ENCODE results near the gene GRK2. TPM values are rescaled to one million over a fixed set of nuclear protein-coding genes. Genes with fewer than 3 reads are reported as not detected.
A peak's percentile ranks its signal among the peaks of the same experiment; 100 is the strongest.

GRK2 gene
- total RNA-seq, 4 donors from 2014 or later, result 44.0 to 76.9 (median 64.8) TPM

GRCh38 chr11:67271541-67272284, 5.4 kb downstream of the GRK2 start:
- Histone ChIP-seq H3K4me1 (peaks cover 7 to 99% (median 95%) of the 10 kb centered on the region in 3 donors), H3K36me3 (peaks cover 0 to 16% of the 10 kb centered on the region in 2 donors), H3K27ac (peak overlapping the region in 3 of 4 donors; percentile 66 to 92 (median 88)), H3K9me3 (no peaks in the 10 kb centered on the region), H3K4me3 (no peak overlapping the region), H3K27me3 (no peaks in the 10 kb centered on the region)
- 52% methylated on average over 8 of the region's 19 CpGs; no CpG with 5 or more reads in 1 of the 2 donors for WGBS, 2 donors (ENCODE audit: low coverage in 1 of 2)
- TF ChIP-seq EP300 (IDR thresholded peaks at IDR 0.05), result no peak
- TF ChIP-seq POLR2AphosphoS5 (IDR thresholded peaks at IDR 0.05), result no peak
- no peak for TF ChIP-seq CTCF (IDR thresholded peaks at IDR 0.05)
- TF ChIP-seq POLR2A (IDR thresholded peaks at IDR 0.05), result no peak
- no peak for ATAC-seq

- H3K4me3 ChIP-seq, result no peak overlapping the region
- H3K27ac ChIP-seq, result peak overlapping the region in 3 of 4 donors; percentile 66 to 92 (median 88)
- H3K27me3 ChIP-seq, result no peaks in the 10 kb centered on the region
- H3K4me1 ChIP-seq, result peaks cover 7 to 100% (median 98%) of the 10 kb centered on the region in 3 donors
- peaks cover 0 to 16% of the 10 kb centered on the region in 2 donors for H3K36me3 ChIP-seq
- no peak for ATAC-seq
- no peaks in the 10 kb centered on the region for H3K9me3 ChIP-seq
- TF ChIP-seq CTCF (IDR thresholded peaks at IDR 0.05), result no peak
- TF ChIP-seq EP300 (IDR thresholded peaks at IDR 0.05), result no peak
- TF ChIP-seq POLR2AphosphoS5 (IDR thresholded peaks at IDR 0.05), result no peak
- no peak for TF ChIP-seq POLR2A (IDR thresholded peaks at IDR 0.05)
- WGBS, 2 donors (ENCODE audit: low coverage in 1 of 2), result 52% methylated on average over 2 of the region's 23 CpGs; no CpG with 5 or more reads in 1 of the 2 donors
Observed at GRCh38 chr11:67272327-67273259, 6.3 kb downstream of the GRK2 start.

GRCh38 chr11:67273260-67273990, 7.2 kb downstream of the GRK2 start:
- Histone ChIP-seq H3K4me1 (peaks cover 7 to 100% (median 98%) of the 10 kb centered on the region in 3 donors), H3K4me3 (no peak overlapping the region), H3K27me3 (no peaks in the 10 kb centered on the region), H3K36me3 (peaks cover 0 to 16% of the 10 kb centered on the region in 2 donors), H3K27ac (peak overlapping the region in 3 of 4 donors; percentile 66 to 92 (median 88)), H3K9me3 (no peaks in the 10 kb centered on the region)
- TF ChIP-seq POLR2AphosphoS5 (IDR thresholded peaks at IDR 0.05), result no peak
- TF ChIP-seq EP300 (IDR thresholded peaks at IDR 0.05), result no peak
- TF ChIP-seq POLR2A (IDR thresholded peaks at IDR 0.05), result no peak
- TF ChIP-seq CTCF (IDR thresholded peaks at IDR 0.05), result no peak
- ATAC-seq, result no peak
- 37 to 43% methylated on average over 4 to 5 of the region's 14 CpGs for WGBS, 2 donors (ENCODE audit: low coverage in 1 of 2)

GRCh38 chr11:67274768-67275605, 8.7 kb downstream of the GRK2 start:
- WGBS, 2 donors (ENCODE audit: low coverage in 1 of 2), result 60 to 80% methylated on average over 1 to 9 of the region's 35 CpGs
- Histone ChIP-seq H3K27me3 (no peaks in the 10 kb centered on the region), H3K36me3 (peaks cover 0 to 25% of the 10 kb centered on the region in 2 donors), H3K9me3 (no peaks in the 10 kb centered on the region), H3K4me1 (peaks cover 1 to 100% (median 85%) of the 10 kb centered on the region in 3 donors), H3K4me3 (peak overlapping the region in 1 of 2 donors; percentile 6), H3K27ac (peak overlapping the region in 3 of 4 donors; percentile 83 to 92 (median 88))
- ATAC-seq, result no peak
- TF ChIP-seq POLR2AphosphoS5 (IDR thresholded peaks at IDR 0.05) (no peak), EP300 (IDR thresholded peaks at IDR 0.05) (no peak), CTCF (IDR thresholded peaks at IDR 0.05) (no peak), POLR2A (IDR thresholded peaks at IDR 0.05) (no peak)
